Activated naive CD8-positive, alpha-beta T cell (primary cell): ENCODE data around the gene SKI.

Experiments
- H3K27ac Mint-ChIP-seq: one replicate; pipeline ENCODE4 v1.8.0; 2021; ENCODE audit warnings: mixed read lengths
- H3K27me3 Mint-ChIP-seq: one replicate; pipeline ENCODE4 v1.8.0; 2021; ENCODE audit warnings: mixed read lengths
- H3K36me3 Mint-ChIP-seq: one replicate; pipeline ENCODE4 v1.8.0; 2021; ENCODE audit warnings: mixed read lengths
- H3K4me1 Mint-ChIP-seq: one replicate; pipeline ENCODE4 v1.8.0; 2021; ENCODE audit warnings: low read depth, mixed read lengths
- H3K4me3 Mint-ChIP-seq: one replicate; pipeline ENCODE4 v1.8.0; 2021; ENCODE audit warnings: mild to moderate bottlenecking, mixed read lengths
- H3K9me3 Mint-ChIP-seq: one replicate; pipeline ENCODE4 v1.8.0; 2021; ENCODE audit warnings: low read depth, mixed read lengths

The SKI gene

GRCh38 chr1:2296614-2297013, 68.5 kb downstream of the SKI start:
- Mint-ChIP-seq H3K4me3 (peak overlapping the region; percentile 66), H3K36me3 (no peaks in the 10 kb centered on the region), H3K27me3 (no peaks in the 10 kb centered on the region), H3K4me1 (peaks cover 79% of the 10 kb centered on the region), H3K9me3 (no peaks in the 10 kb centered on the region), H3K27ac (peak overlapping the region; percentile 58)

DNA sequence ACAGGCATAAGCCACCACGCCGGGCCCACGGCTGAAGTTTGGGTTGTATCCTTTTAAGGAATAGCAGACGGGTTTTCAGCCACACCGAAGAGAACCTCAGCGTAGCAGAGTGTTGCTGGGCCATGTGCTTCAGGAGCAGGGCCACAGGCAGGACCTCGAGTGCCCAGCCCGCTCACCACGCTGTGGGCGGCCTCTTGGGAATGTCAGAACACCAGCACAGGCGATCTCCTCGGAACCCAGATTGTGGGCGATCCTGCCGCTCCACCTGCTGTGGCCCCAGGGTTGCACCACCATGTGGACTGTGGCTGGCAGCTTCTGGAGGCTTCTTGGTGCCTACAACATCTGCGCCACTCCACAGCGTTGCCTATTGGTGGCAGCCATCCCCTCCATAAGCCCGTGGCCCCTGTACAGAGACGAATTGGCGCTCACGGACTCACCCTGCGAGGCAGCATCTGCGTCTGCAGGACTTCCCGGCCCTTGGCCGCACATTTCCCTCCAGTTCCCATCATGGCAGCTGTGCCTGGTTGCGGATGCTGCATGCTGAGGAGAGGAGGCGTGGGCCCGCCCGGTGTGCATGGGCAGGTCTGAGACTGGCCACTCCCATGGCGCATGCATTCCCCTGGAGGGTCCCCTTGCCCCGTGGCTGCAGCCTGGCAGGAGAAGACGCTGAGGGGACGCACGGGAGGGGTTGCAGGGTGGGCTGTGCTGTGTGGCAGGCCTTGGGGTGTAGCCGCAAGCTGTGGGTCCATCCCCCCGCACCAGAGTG, 69.3 kb downstream of the SKI start:
- H3K4me3 Mint-ChIP-seq: no peak overlapping the region
- H3K27me3 Mint-ChIP-seq: no peaks in the 10 kb centered on the region
- no peaks in the 10 kb centered on the region for H3K36me3 Mint-ChIP-seq
- H3K9me3 Mint-ChIP-seq: no peaks in the 10 kb centered on the region
- H3K27ac Mint-ChIP-seq: no peak overlapping the region
- peaks cover 80% of the 10 kb centered on the region for H3K4me1 Mint-ChIP-seq

- Mint-ChIP-seq H3K36me3 (no peaks in the 10 kb centered on the region), H3K4me3 (peak overlapping the region; percentile 64), H3K27me3 (no peaks in the 10 kb centered on the region), H3K27ac (peak overlapping the region; percentile 75), H3K9me3 (no peaks in the 10 kb centered on the region), H3K4me1 (peaks cover 75% of the 10 kb centered on the region)
Observed at GRCh38 chr1:2298685-2299084, 70.6 kb downstream of the SKI start.

DNA sequence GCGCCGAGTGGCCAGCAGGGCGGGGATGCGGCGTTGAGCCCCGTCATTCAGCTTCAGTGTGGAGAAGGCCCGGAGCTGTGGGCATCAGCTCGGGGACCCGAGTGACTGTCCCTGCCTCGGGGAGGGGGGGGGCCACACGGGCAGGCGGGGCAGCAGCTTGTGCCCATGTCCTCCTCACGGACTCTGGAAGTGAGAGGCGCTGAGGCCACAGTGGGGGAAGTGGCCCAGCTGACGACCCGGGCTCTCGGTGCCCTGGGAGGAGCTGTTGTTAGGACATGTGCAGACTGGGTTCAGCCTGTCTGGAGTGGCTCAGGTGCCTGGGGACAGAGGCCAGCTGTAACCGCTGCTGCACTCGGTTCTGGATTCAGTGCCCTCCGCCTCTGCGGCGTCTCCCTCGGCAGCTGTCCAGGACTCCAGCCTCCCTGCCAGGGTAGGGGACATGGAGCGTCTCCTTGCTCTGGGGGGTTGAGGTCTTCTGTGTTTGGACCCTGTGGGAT, 71.1 kb downstream of the SKI start:
- Mint-ChIP-seq H3K4me1 (peaks cover 70% of the 10 kb centered on the region), H3K4me3 (peak overlapping the region; percentile 64), H3K9me3 (no peaks in the 10 kb centered on the region), H3K36me3 (no peaks in the 10 kb centered on the region), H3K27me3 (no peaks in the 10 kb centered on the region), H3K27ac (peak overlapping the region; percentile 75)

GRCh38 chr1:2300004-2300771, 72.1 kb downstream of the SKI start:
- H3K27ac Mint-ChIP-seq: peak overlapping the region; percentile 78

DNA sequence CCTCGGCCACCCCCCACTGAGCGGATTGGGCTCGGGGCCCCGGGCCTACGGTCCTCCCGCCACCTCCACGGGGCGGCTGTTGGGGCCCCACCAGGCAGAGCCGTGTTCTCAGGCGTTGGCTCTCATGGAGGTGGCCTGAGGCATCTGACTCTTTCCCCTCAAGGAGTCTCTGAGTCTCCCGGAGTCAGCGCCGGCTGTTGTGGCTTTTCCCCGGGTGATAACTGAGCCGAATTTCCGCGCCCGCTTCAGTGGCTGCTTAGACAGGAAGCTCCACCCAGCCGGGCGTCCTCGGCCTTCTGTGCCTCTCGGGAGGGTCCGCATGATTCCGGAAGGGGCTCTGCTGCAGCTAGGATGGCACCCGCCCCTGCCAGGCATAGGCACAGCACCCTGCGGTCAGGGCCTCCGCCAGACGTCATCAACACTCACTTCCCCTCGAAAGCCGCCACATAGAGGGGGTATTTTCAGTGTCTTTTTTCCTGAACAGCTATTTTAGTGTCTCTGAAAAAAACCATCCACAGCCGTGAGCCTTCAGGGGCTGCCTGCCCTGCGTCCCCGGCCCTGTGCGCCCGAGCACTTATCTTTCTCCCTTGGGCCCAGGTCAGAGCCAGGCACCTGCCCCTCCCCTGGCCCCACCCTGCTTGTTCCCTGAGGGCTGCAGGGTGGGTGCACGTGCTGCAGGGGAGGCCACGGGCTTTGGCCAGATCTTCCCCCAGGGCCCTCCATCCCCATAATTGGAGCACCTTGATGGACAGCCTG, 72.9 kb downstream of the SKI start:
- Mint-ChIP-seq H3K9me3 (no peaks in the 10 kb centered on the region), H3K27ac (peak overlapping the region; percentile 85), H3K36me3 (no peaks in the 10 kb centered on the region), H3K27me3 (no peaks in the 10 kb centered on the region), H3K4me3 (peak overlapping the region; percentile 85), H3K4me1 (peaks cover 56% of the 10 kb centered on the region)

More at GRCh38 chr1:2300004-2300771, 72.1 kb downstream of the SKI start:
- Mint-ChIP-seq H3K27me3 (no peaks in the 10 kb centered on the region), H3K9me3 (no peaks in the 10 kb centered on the region), H3K4me1 (peaks cover 63% of the 10 kb centered on the region), H3K4me3 (peak overlapping the region; percentile 85), H3K36me3 (no peaks in the 10 kb centered on the region)

- Mint-ChIP-seq H3K9me3 (no peaks in the 10 kb centered on the region), H3K27ac (peak overlapping the region; percentile 85), H3K27me3 (no peaks in the 10 kb centered on the region), H3K4me1 (peaks cover 51% of the 10 kb centered on the region), H3K36me3 (no peaks in the 10 kb centered on the region), H3K4me3 (peak overlapping the region; percentile 85)
Observed at GRCh38 chr1:2301607-2302291, 73.6 kb downstream of the SKI start.

GRCh38 chr1:2302292-2302925, 74.3 kb downstream of the SKI start:
- Mint-ChIP-seq H3K4me3 (no peak overlapping the region), H3K36me3 (no peaks in the 10 kb centered on the region), H3K27ac (peak overlapping the region; percentile 34), H3K27me3 (no peaks in the 10 kb centered on the region), H3K9me3 (no peaks in the 10 kb centered on the region), H3K4me1 (peaks cover 44% of the 10 kb centered on the region)

- H3K27me3 Mint-ChIP-seq: no peaks in the 10 kb centered on the region
- peaks cover 43% of the 10 kb centered on the region for H3K4me1 Mint-ChIP-seq
- peaks cover 5% of the 10 kb centered on the region for H3K36me3 Mint-ChIP-seq
- H3K4me3 Mint-ChIP-seq: no peak overlapping the region
- no peaks in the 10 kb centered on the region for H3K9me3 Mint-ChIP-seq
- H3K27ac Mint-ChIP-seq: no peak overlapping the region
Observed at GRCh38 chr1:2303016-2303775, 75.1 kb downstream of the SKI start.

DNA sequence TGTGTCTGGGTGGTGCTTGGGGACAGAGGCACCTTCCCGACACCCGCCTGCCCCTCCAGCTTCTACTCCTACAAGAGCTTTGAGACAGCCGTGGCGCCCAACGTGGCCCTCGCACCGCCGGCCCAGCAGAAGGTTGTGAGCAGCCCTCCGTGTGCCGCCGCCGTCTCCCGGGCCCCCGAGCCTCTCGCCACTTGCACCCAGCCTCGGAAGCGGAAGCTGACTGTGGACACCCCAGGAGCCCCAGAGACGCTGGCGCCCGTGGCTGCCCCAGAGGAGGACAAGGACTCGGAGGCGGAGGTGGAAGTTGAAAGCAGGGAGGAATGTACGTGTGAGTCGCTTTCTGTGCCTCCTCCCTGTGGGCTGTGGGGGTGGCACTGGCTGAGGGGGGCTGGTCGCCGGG, 75.7 kb downstream of the SKI start:
- Mint-ChIP-seq H3K27me3 (no peaks in the 10 kb centered on the region), H3K4me1 (peaks cover 39% of the 10 kb centered on the region), H3K4me3 (no peak overlapping the region), H3K36me3 (peaks cover 7% of the 10 kb centered on the region), H3K27ac (no peak overlapping the region), H3K9me3 (no peaks in the 10 kb centered on the region)

- Mint-ChIP-seq H3K36me3 (peaks cover 7% of the 10 kb centered on the region), H3K27me3 (no peaks in the 10 kb centered on the region), H3K9me3 (no peaks in the 10 kb centered on the region), H3K4me3 (no peak overlapping the region), H3K4me1 (peaks cover 36% of the 10 kb centered on the region), H3K27ac (no peak overlapping the region)
Observed at GRCh38 chr1:2304282-2304681, 76.2 kb downstream of the SKI start.

- Mint-ChIP-seq H3K9me3 (no peaks in the 10 kb centered on the region), H3K4me1 (peaks cover 28% of the 10 kb centered on the region), H3K4me3 (no peak overlapping the region), H3K27me3 (no peaks in the 10 kb centered on the region), H3K27ac (no peak overlapping the region), H3K36me3 (peaks cover 7% of the 10 kb centered on the region)
Observed at GRCh38 chr1:2304921-2305681, 77.0 kb downstream of the SKI start.
